COLO668 (cell line): Measurements from ENCODE around the gene ABHD10.
"Not testable (repeated sequence)": the region's sequence is repeated elsewhere in the genome, so short reads cannot be mapped to it uniquely, and the experiment has no call there.

Source experiments
- DNase-seq: peaks from one replicate; lab custom pipeline; 2025; ENCODE audit not compliant: unreplicated experiment; lab: John Stamatoyannopoulos, UW

The ABHD10 gene

GRCh38 chr3:112027826-112028225, 49.0 kb downstream of the ABHD10 start:
- DNase-seq, result no peak

GRCh38 chr3:112030901-112031300, 52.1 kb downstream of the ABHD10 start:
- no peak for DNase-seq

- DNase-seq, result no peak
Observed at GRCh38 chr3:112032098-112032731, 53.4 kb downstream of the ABHD10 start.

- no peak for DNase-seq
Observed at GRCh38 chr3:112034436-112034835, 55.6 kb downstream of the ABHD10 start, which contains the start of gene TMPRSS7. TSS of gene TMPRSS7 (plus strand) at chr3:112034736. CDS start at chr3:112034846, 110 bp downstream.

- no peak for DNase-seq
Observed at GRCh38 chr3:112035241-112035640, 56.4 kb downstream of the ABHD10 start.

GRCh38 chr3:112037194-112037593, 58.4 kb downstream of the ABHD10 start:
- DNase-seq, result not testable (repeated sequence)

- DNase-seq, result peak; percentile 18
Observed at GRCh38 chr3:112038863-112039262, 60.0 kb downstream of the ABHD10 start.

- DNase-seq, result no peak
Observed at GRCh38 chr3:112041321-112041720, 62.5 kb downstream of the ABHD10 start.

GRCh38 chr3:112042842-112043280, 64.0 kb downstream of the ABHD10 start:
- DNase-seq, result peak; percentile 71
